NCI-H1105 (cell line): ENCODE data around the gene JAKMIP1.

Source experiments
- DNase-seq: peaks from one replicate; lab custom pipeline; 2025; lab: John Stamatoyannopoulos, UW

JAKMIP1 gene

DNA sequence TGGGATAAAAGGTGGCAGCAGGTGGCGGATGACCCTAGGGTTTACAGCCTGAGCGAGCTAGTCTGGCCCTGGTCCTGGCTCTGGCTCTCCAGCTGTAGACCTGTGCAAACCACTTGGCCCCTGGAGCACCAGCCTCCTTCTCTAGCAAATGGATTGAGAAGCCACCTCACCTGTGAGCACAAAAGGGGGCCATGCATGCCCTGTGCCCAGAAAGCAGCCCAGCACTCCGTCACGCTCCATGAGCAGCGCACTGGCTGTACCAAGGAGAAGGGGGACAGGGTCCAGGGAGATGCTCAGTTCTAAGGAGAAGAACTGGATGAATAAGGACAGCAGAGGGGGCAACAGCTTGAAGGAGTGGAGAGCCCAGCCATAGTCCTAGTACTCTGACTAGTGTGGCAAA, 135.2 kb downstream of the JAKMIP1 start:
- no peak for DNase-seq

- DNase-seq: no peak
Observed at GRCh38 chr4:6064383-6064782, 136.0 kb downstream of the JAKMIP1 start.

DNA sequence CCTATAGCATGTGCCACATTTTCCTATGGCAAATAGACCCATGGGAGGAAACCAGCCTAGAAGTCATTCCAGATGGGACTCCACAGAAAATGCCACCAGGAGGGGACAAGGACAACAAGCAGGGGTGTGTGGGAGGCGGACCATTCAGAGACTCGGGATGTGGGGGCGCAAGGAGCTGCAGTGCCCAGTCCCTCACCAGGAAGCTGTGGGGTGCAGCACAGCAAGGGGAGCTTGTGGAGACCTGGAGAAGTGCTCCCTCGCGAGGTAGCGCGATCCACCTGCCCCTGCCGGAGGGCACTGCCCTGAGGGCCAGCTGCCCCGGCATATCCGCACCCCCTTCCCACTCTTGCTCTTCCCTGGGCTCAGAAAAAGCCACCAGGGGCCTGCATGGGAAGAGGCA, 136.7 kb downstream of the JAKMIP1 start:
- no peak for DNase-seq

- no peak for DNase-seq
Observed at GRCh38 chr4:6062133-6062532, 138.2 kb downstream of the JAKMIP1 start.

GRCh38 chr4:6059375-6059805, 141.0 kb downstream of the JAKMIP1 start:
- no peak for DNase-seq

DNA sequence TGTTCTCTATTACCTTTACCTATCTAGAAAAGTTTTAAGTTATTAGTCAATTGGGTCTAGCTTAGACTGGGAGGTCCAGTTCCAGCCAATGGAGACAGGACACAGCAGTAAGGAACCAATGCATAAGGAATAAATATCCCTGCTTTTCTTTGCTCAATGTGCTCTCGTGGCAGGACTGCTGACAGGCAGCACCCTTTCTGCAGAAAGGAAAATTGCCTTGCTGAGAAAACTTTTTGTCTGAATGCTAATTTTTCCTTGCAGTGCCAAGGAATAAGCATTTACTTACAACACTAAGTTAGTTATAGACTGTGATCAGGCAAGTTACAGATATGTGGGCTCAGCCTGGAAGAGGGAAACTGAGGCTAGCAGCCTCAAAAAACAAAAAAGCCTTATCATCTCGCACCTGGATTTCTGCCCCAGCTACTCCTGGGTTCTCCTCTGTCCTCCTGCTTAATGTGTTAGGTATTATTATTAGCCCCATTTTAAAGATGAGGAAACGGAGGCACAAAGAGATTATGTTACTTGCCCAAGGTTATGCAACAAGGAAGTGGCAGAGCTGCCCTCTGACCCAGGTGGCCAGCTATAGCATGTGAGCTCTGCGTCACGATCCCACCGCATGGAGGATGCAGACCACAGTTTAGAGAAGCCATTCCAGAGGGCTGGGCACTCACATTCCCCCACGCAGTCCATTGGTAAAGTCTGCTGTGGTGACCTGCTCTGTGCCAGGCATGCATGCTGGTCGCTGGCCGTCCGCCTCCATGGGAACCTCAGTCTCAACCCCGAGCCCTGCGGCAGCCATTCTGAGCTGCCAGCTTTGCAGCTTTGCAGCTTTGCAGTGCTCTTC, 141.6 kb downstream of the JAKMIP1 start:
- DNase-seq: no peak

DNA sequence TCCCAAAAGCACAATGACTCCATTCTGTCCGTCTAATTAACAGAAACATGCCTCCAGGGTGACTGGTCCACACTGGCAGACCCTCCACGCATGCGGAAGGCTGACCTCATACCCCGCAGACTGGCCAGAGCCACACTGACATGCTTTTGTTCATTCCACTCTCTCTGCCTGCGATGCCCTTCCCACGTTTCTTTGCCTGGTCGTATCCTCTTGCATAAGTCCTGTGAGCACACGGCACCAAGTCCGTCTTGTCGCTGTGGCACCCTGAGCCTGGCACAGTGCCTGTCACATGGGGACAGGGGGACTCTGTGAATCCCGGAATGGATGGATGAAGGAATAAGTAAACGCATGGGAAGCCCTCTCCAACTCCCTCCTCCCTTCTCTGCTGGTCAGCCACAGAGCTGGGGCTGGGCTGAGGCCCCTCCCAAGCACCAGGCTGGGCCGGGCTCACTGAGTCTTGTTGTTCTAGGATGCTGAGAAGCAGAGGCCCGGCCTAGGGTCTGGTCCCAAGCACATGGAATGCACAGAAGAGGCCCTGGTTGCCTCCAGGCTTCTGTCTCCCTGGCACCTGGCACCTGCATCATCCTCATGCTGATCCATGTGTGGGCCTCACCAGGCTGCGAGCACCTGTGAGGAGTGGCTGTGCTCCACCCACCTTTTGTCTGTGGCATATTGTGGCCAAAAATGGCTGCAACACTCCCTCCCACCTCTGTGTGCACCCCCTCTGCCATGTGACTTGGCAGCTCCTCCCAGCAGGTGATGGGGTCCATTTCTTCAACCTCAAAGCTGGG, 143.2 kb downstream of the JAKMIP1 start:
- DNase-seq: no peak

DNA sequence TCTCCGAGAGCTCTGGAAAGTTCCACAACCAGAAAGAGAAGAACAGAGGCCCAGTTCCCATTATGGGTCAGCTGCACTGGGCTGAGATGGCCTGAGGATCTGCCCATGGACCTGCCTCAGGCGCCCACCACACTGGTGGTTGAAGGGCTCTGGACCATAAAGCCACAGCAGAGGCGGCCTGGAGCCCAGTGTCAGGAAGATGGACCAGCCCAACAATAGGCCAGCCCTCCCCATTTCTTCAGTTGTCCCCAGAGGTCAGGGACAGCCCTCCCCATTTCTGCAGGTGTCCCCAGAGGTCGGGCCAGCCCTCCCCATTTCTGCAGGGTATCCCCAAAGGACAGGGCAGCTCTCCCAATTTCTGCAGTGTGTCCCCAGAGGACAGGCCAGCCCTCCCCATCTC, 144.9 kb downstream of the JAKMIP1 start:
- DNase-seq: no peak

DNA sequence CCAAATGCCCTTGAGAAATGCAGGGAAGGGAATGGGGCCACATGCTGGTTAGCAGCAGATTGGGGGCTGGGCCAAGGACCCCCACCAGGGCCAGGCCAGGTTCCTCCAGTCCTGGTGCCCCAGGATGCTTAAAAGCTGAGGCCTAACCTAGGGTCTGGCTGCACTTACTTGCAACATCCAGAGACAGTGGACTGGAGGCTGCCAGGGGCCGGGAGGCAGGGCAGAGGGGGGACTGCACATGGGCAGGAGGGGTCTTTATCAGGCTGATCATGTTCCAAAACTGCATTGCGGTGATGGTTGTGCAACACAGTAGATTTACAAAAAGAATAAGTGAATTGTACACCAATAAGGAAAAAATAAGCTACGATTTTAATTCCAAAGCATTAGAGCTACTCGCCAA, 145.3 kb downstream of the JAKMIP1 start:
- no peak for DNase-seq

DNA sequence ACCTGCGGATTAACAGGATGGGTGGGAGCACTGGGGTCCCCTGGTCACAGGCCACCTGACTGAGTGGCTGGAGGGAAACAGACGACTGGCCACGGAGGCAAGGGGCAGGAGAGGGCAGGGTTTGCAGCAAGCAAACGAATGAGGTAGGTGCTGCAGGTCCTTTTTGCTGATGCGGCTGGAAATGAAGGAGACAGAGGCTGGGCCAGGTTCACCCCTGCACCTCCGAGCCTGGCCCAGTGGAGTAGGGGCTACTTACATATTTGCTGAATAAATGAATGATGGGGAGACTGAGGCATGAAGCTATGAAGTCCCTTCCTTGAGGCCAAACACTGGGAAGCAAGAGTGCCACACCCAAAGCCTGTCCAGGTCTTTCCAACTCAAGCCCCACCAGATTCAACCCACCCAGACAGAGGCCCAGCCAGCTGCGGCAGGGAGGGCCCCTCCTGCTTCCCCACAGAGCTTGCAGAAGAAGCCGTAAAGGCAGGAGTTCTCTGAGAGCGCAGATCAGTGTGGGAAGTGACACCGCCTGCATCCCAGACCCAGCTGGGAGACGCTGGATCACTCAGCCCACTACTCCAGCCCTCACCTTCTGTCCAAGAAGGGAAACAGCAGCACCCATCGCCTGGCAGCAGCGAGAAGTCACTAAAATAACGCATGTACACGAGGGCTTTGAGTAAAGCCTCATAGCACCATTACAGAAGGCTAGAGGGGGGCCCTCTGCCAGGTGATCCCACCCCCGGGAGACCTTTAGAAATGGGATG, 146.0 kb downstream of the JAKMIP1 start:
- DNase-seq: no peak

GRCh38 chr4:6052679-6053078, 147.7 kb downstream of the JAKMIP1 start:
- no peak for DNase-seq

DNA sequence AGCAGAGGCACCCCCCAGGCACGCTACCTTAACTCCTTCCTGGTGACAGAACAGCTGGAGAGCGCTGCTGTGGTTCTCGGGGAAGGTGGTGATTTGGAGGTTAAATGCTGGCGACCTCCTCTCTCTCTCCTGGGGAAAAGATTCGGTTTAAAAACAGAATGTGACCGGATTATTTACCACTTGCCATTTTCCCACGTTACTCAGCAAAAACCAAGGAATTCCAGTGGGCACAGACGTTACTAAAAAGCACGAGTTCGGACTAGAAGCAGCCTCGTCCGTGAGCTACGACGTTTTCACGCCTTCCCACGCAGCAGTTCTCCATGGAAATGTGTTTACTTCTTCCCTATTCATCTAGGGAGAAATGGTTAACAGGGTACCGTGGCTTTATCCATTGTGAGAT, 149.8 kb downstream of the JAKMIP1 start:
- DNase-seq: no peak

DNA sequence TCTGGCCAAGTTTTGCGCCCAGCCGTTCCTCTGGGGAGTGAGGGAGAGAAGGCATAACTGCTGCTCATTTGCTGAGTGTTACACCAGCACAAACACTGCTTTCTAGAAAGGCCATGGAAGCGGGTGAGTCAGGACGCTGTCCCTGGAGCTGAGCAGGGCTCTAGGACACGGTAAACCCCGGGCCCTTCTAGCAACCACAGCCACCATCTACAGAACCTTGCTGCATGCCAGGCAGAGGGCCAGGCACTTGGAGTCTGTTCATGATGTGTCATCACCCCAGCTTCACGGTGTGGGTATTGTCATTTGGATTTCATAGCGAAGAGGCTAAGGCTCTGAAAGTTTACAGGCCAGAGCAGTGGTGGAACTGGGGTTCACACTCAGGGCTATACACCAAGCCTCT, 150.4 kb downstream of the JAKMIP1 start:
- no peak for DNase-seq

- DNase-seq: no peak
Observed at GRCh38 chr4:6049278-6049677, 151.1 kb downstream of the JAKMIP1 start.

DNA sequence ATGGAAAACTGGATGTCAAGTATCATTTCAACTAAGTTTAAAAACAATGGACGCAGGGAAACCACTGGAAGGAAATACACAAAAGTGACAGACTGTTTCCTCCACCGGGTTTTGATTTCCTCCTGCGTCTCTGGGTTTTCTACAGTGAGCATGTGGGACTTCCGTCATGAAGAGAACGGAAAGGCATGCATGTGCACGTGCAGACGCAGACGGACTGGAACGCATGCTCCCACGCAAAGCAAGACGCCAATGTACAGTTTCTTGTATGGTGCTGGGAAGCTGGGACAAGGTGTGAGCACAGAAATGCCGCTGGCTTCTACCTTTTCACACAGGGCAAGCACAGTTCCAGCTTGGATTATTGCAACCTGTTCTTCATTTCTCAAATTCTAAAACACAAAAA, 151.8 kb downstream of the JAKMIP1 start:
- DNase-seq: no peak

GRCh38 chr4:6047130-6047673, 153.1 kb downstream of the JAKMIP1 start:
- no peak for DNase-seq

DNA sequence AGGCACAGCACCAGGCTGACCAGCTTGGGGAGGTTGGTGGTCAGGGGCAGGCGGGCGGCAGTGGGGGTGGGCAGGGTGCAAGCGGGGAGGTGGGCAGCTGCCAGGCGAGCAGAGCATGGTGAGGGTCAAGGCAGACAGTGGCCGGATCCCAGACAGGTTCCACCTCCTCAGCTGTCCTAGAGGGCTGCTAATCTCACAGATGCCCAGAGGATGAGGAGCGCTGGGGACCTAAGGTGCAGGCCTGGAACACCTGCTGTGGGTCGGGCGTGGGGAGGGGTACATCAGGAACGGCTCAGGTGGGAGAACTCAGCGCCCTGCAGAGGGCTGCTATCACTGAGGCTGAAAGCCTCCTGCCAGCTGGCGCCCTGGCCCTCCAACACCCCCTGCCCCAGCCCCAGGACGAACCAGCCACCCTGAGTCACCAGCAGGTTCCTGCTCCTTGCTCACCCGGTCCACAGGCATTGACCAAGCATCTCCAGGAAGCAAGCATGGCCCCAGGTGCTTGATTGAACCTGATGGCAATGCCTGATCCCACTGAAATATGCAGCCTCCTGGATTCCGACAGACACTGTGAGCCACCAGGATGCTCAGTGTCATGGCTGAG, 153.7 kb downstream of the JAKMIP1 start:
- DNase-seq: no peak

GRCh38 chr4:6044805-6045204, 155.5 kb downstream of the JAKMIP1 start:
- no peak for DNase-seq

GRCh38 chr4:6044276-6044675, 156.1 kb downstream of the JAKMIP1 start:
- DNase-seq: no peak

- DNase-seq: no peak
Observed at GRCh38 chr4:6043843-6044242, 156.5 kb downstream of the JAKMIP1 start.

- DNase-seq: no peak
Observed at GRCh38 chr4:6043188-6043587, 157.2 kb downstream of the JAKMIP1 start.
